CD14-positive monocyte (primary cell): ENCODE results near the gene SANBR. TPM values are rescaled to one million over a fixed set of nuclear protein-coding genes. Genes with fewer than 3 reads are reported as not detected.
"Not testable (repeated sequence)": the region's sequence is repeated elsewhere in the genome, so short reads cannot be mapped to it uniquely, and the experiment has no call there.

Source experiments
- DNase-seq, 3 donors: peaks; one replicate each; pipeline ENCODE4 v3.0.0-alpha.2; 2011 to 2022
- H2AFZ ChIP-seq: 2 replicates; pipeline ENCODE4 v1.6.0; 2012; ENCODE audit warnings: mild to moderate bottlenecking, low read depth, low read length, inconsistent platforms; ENCODE audit not compliant: insufficient read depth, poor library complexity, severe bottlenecking
- H3K27ac ChIP-seq, 2 donors: 1 replicate in 1 of 2; 2 replicates in 1 of 2; pipeline ENCODE4 v1.5.1; 2012 to 2013; ENCODE audit warnings: low read length in 2 of 2, control low read depth in 1 of 2, inconsistent platforms in 1 of 2, low read depth in 1 of 2, mild to moderate bottlenecking in 1 of 2
- H3K27me3 ChIP-seq, 2 donors: one replicate each; pipeline versions ENCODE4 v1.6.0 to v1.6.1; 2011 to 2013; ENCODE audit warnings: low read length in 2 of 2; ENCODE audit not compliant: control insufficient read depth in 2 of 2, insufficient read depth in 2 of 2
- H3K36me3 ChIP-seq, 2 donors: replicated peaks in 1 of 2; 1 replicate in 1 of 2; 2 replicates in 1 of 2; pipeline versions ENCODE4 v1.5.1 to v1.6.1; 2012 to 2013; ENCODE audit warnings: low read length in 2 of 2, control low read depth in 1 of 2, inconsistent platforms in 1 of 2, mild to moderate bottlenecking in 1 of 2; ENCODE audit not compliant: insufficient read depth in 2 of 2, control insufficient read depth in 1 of 2
- H3K4me1 ChIP-seq, 2 donors: 1 replicate in 1 of 2; 2 replicates in 1 of 2; pipeline versions ENCODE4 v1.5.1 to v1.6.1; 2012 to 2013; ENCODE audit warnings: low read length in 2 of 2, control low read depth in 1 of 2, inconsistent platforms in 1 of 2, mild to moderate bottlenecking in 1 of 2, moderate library complexity in 1 of 2; ENCODE audit not compliant: insufficient read depth in 2 of 2, control insufficient read depth in 1 of 2
- H3K4me2 ChIP-seq: replicated peaks from 2 replicates; pipeline ENCODE3; 2012; ENCODE audit warnings: low read length, moderate library complexity, mild to moderate bottlenecking; ENCODE audit not compliant: poor library complexity, severe bottlenecking; ENCODE audit errors: extremely low read depth
- H3K4me3 ChIP-seq, 3 experiments: fragments of 200-600 bp in 1 of 3; sonication (generic) in 1 of 3; replicated peaks in 1 of 3; 1 replicate in 2 of 3; 2 replicates in 1 of 3; pipeline ENCODE4 v1.5.1; 2011 to 2013; ENCODE audit warnings: low read length in 3 of 3, mild to moderate bottlenecking in 3 of 3, control low read depth in 2 of 3, low read depth in 2 of 3, inconsistent platforms in 1 of 3, moderate library complexity in 1 of 3
- H3K79me2 ChIP-seq: 2 replicates; pipeline ENCODE4 v1.6.0; 2012; ENCODE audit warnings: mild to moderate bottlenecking, control low read depth, inconsistent platforms, low read length, moderate library complexity; ENCODE audit not compliant: insufficient read depth
- H3K9ac ChIP-seq: 2 replicates; pipeline ENCODE4 v1.6.0; 2017; ENCODE audit warnings: low read length, mild to moderate bottlenecking; ENCODE audit not compliant: insufficient read depth, poor library complexity, severe bottlenecking
- H3K9me3 ChIP-seq, 2 donors: replicated peaks in 1 of 2; 1 replicate in 1 of 2; 2 replicates in 1 of 2; pipeline versions ENCODE4 v1.5.1 to v1.6.1; 2012 to 2013; ENCODE audit warnings: low read length in 2 of 2, control low read depth in 1 of 2; ENCODE audit not compliant: control insufficient read depth in 1 of 2, insufficient read depth in 1 of 2
- H4K20me1 ChIP-seq: 2 replicates; pipeline ENCODE4 v1.6.0; 2012; ENCODE audit warnings: mild to moderate bottlenecking, low read length, control low read depth, moderate library complexity; ENCODE audit not compliant: insufficient read depth
- H3K27ac Mint-ChIP-seq, 7 donors: one replicate each; pipeline ENCODE4 v1.8.0; 2020; ENCODE audit warnings: mild to moderate bottlenecking in 7 of 7, mixed read lengths in 7 of 7, moderate library complexity in 6 of 7, inconsistent platforms in 2 of 7
- H3K27me3 Mint-ChIP-seq, 3 donors: one replicate each; pipeline ENCODE4 v1.8.0; 2021 to 2022; ENCODE audit warnings: low read depth in 3 of 3, mild to moderate bottlenecking in 3 of 3, mixed read lengths in 3 of 3, moderate library complexity in 3 of 3, inconsistent platforms in 1 of 3
- H3K36me3 Mint-ChIP-seq, 2 donors: one replicate each; pipeline ENCODE4 v1.8.0; 2020; ENCODE audit warnings: mixed read lengths in 2 of 2, inconsistent platforms in 1 of 2, mild to moderate bottlenecking in 1 of 2
- H3K4me1 Mint-ChIP-seq: one replicate; pipeline ENCODE4 v1.8.0; 2020; ENCODE audit warnings: mild to moderate bottlenecking, mixed read lengths
- H3K4me3 Mint-ChIP-seq, 2 donors: one replicate each; pipeline ENCODE4 v1.8.0; 2020; ENCODE audit warnings: mild to moderate bottlenecking in 2 of 2, mixed read lengths in 2 of 2, moderate library complexity in 1 of 2
- H3K9me3 Mint-ChIP-seq, 7 donors: one replicate each; pipeline ENCODE4 v1.8.0; 2020 to 2022; ENCODE audit warnings: mixed read lengths in 7 of 7, mild to moderate bottlenecking in 6 of 7, moderate library complexity in 6 of 7, inconsistent platforms in 2 of 7
- WGBS: methylation state at CpG from one replicate; pipeline ENCODE4 v1.1.5; 2013; ENCODE audit warnings: missing lambda C conversion rate; ENCODE audit not compliant: insufficient coverage; 5-methylcytosine and 5-hydroxymethylcytosine counted together
- intact Hi-C, 2 donors: fragments of 100-400 bp; cut with micrococcal nuclease; formaldehyde crosslinking; loops; one replicate each; pipeline versions ENCODE4 v1.15.0 to v1.15.1; 2023
- polyA plus RNA-seq, 3 donors: library from polyadenylated mRNA; depleted of rRNA in 1 of 3; unstranded in 2 of 3; stranded (reverse) in 1 of 3; fragments of 300-500 nt in 2 of 3; fragments of >200 nt in 1 of 3; fragmentation: Illumina TruSeq in 2 of 3; gene quantifications; 1 replicate in 2 of 3; 2 replicates in 1 of 3; pipeline ENCODE4 v1.2.3, GENCODE V29; 2012 to 2021
- TF ChIP-seq, protein P1 (sequence below): fragments of 200-600 bp; IDR thresholded peaks from one replicate; pipeline ENCODE4 v1.8.0; 2022; ENCODE audit warnings: antibody characterized with exemption, mild to moderate bottlenecking

SANBR gene
- polyA plus RNA-seq, 3 donors, result 1.9 to 3.5 (median 3.4) TPM

DNA sequence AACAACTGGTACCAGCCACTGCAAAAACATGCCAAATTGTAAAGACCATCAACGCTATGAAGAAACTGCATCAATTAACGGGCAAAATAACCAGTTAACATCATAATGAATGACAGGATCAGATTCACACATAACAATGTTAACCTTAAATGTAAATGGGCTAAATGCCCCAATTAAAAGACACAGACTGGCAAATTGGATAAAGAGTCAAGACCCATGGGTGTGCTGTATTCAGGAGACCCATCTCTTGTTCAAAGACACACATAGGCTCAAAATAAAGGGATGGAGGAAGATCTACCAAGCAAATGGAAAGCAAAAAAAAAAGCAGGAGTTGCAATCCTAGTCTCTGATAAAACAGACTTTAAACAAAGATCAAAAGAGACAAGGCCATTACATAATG, 29.0 kb upstream of the SANBR start:
- H3K27ac Mint-ChIP-seq, H3K4me1 Mint-ChIP-seq, H3K4me3 ChIP-seq, H3K27me3 ChIP-seq, H4K20me1 ChIP-seq, H3K4me3 Mint-ChIP-seq, H2AFZ ChIP-seq, H3K4me2 ChIP-seq, intact Hi-C loops, H3K9ac ChIP-seq, H3K4me1 ChIP-seq, DNase-seq, H3K79me2 ChIP-seq, H3K27ac ChIP-seq, H3K27me3 Mint-ChIP-seq: not testable (repeated sequence)
- Histone ChIP-seq H3K36me3 (peaks cover 33 to 39% of the 10 kb centered on the region in 2 donors), H3K9me3 (peaks cover 8 to 11% of the 10 kb centered on the region in 2 donors)
- Mint-ChIP-seq H3K36me3 (peaks cover 36 to 44% of the 10 kb centered on the region in 2 donors), H3K9me3 (peaks cover 9 to 29% (median 23%) of the 10 kb centered on the region in 7 donors)
- WGBS, result no CpG with 5 or more reads among the region's 2 CpGs

DNA sequence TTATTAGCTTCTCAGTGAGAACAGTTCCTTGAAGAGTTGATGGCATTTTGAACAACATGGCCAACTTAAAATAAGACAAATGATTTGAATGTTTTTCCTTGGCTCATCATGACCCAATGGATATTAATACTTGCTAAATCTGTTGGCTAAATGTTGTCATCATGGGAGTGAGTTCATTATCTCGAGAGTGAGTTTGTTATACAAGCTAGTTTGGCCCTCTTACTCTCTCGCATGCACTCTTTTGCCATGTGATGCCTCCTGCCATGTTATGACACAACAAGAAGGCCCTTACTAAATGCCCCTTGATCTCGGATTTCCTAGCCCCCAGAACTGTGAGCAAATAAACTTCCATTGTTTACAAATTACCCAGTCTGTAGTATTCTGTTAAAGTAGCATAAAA, 22.9 kb upstream of the SANBR start:
- no peak overlapping the region for H3K4me2 ChIP-seq

More for the DNA sequence above, 22.9 kb upstream of the SANBR start:
- no peak for DNase-seq
- Mint-ChIP-seq H3K36me3 (peaks cover 10 to 22% of the 10 kb centered on the region in 2 donors), H3K27ac (peak overlapping the region in 1 of 7 donors; percentile 23), H3K27me3 (peaks cover 0 to 1% (median 0%) of the 10 kb centered on the region in 3 donors), H3K9me3 (peaks cover 0 to 6% (median 3%) of the 10 kb centered on the region in 7 donors), H3K4me3 (no peak overlapping the region), H3K4me1 (peaks cover 21% of the 10 kb centered on the region)
- TF ChIP-seq, protein P1, sequence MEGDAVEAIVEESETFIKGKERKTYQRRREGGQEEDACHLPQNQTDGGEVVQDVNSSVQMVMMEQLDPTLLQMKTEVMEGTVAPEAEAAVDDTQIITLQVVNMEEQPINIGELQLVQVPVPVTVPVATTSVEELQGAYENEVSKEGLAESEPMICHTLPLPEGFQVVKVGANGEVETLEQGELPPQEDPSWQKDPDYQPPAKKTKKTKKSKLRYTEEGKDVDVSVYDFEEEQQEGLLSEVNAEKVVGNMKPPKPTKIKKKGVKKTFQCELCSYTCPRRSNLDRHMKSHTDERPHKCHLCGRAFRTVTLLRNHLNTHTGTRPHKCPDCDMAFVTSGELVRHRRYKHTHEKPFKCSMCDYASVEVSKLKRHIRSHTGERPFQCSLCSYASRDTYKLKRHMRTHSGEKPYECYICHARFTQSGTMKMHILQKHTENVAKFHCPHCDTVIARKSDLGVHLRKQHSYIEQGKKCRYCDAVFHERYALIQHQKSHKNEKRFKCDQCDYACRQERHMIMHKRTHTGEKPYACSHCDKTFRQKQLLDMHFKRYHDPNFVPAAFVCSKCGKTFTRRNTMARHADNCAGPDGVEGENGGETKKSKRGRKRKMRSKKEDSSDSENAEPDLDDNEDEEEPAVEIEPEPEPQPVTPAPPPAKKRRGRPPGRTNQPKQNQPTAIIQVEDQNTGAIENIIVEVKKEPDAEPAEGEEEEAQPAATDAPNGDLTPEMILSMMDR, result no peak
- no peak overlapping the region for H3K4me3 ChIP-seq
- peaks cover 20% of the 10 kb centered on the region for H3K79me2 ChIP-seq
- no peak overlapping the region for H3K9ac ChIP-seq
- peaks cover 4 to 27% of the 10 kb centered on the region in 2 donors for H3K36me3 ChIP-seq
- peak overlapping the region in 1 of 2 donors; percentile 40 for H3K27ac ChIP-seq
- intact Hi-C loops, result no loop called here
- no peaks in the 10 kb centered on the region for H3K9me3 ChIP-seq
- H3K27me3 ChIP-seq, result no peaks in the 10 kb centered on the region
- peaks cover 18 to 26% of the 10 kb centered on the region in 2 donors for H3K4me1 ChIP-seq
- WGBS, result 100% methylated on average over 2 of the region's 3 CpGs
- no peak overlapping the region for H2AFZ ChIP-seq
- no peaks in the 10 kb centered on the region for H4K20me1 ChIP-seq
